GM18498 (cell line): ENCODE measurements around the gene APOA4.
"Not testable (repeated sequence)": the region's sequence is repeated elsewhere in the genome, so short reads cannot be mapped to it uniquely, and the experiment has no call there.

Experiments used
- ATAC-seq: cut with Tn5 transposase; IDR thresholded peaks from one replicate; pipeline ENCODE4 v1.9.1; 2021; ENCODE audit warnings: mild to moderate bottlenecking, moderate library complexity; ENCODE audit not compliant: unreplicated experiment

Gene APOA4

GRCh38 chr11:116804001-116804400, 19.1 kb downstream of the APOA4 start:
- no peak for ATAC-seq

GRCh38 chr11:116801662-116802061, 21.4 kb downstream of the APOA4 start:
- ATAC-seq: not testable (repeated sequence)

- ATAC-seq: no peak
Measured at GRCh38 chr11:116800610-116801009, 22.5 kb downstream of the APOA4 start.

- ATAC-seq: no peak
Measured at GRCh38 chr11:116798368-116798767, 24.7 kb downstream of the APOA4 start.

- ATAC-seq: no peak
Measured at GRCh38 chr11:116797816-116798215, 25.3 kb downstream of the APOA4 start.

- no peak for ATAC-seq
Measured at GRCh38 chr11:116796548-116796947, 26.6 kb downstream of the APOA4 start.

- no peak for ATAC-seq
Measured at GRCh38 chr11:116794851-116795250, 28.3 kb downstream of the APOA4 start.

GRCh38 chr11:116793772-116794097, 29.4 kb downstream of the APOA4 start:
- no peak for ATAC-seq

- no peak for ATAC-seq
Measured at GRCh38 chr11:116792869-116793771, 30.0 kb downstream of the APOA4 start.

- ATAC-seq: no peak
Measured at GRCh38 chr11:116792144-116792868, 30.8 kb downstream of the APOA4 start.

- no peak for ATAC-seq
Measured at GRCh38 chr11:116791813-116792143, 31.3 kb downstream of the APOA4 start, which contains the start of gene APOA5. Gene APOA5, minus strand, starts transcription at chr11:116791879. Its CDS starts 19 bp downstream, at chr11:116791860.

- no peak for ATAC-seq
Measured at GRCh38 chr11:116791002-116791812, 31.9 kb downstream of the APOA4 start.

GRCh38 chr11:116790167-116791001, 32.7 kb downstream of the APOA4 start:
- no peak for ATAC-seq

GRCh38 chr11:116788975-116789374, 34.1 kb downstream of the APOA4 start:
- no peak for ATAC-seq

GRCh38 chr11:116788534-116788933, 34.6 kb downstream of the APOA4 start:
- no peak for ATAC-seq

GRCh38 chr11:116787786-116788486, 35.2 kb downstream of the APOA4 start, which contains the start of gene ZPR1:
Gene ZPR1, minus strand, starts transcription at chr11:116788023. Its CDS starts 33 bp downstream, at chr11:116787990.
- peak; percentile 87 for ATAC-seq

- no peak for ATAC-seq
Measured at GRCh38 chr11:116787436-116787785, 35.7 kb downstream of the APOA4 start.

- no peak for ATAC-seq
Measured at GRCh38 chr11:116786966-116787365, 36.1 kb downstream of the APOA4 start.

GRCh38 chr11:116786326-116786725, 36.8 kb downstream of the APOA4 start:
- ATAC-seq: no peak

- ATAC-seq: no peak
Measured at GRCh38 chr11:116782728-116783127, 40.4 kb downstream of the APOA4 start.
